Tibial artery (tissue), 4 donors: ENCODE results near the gene MAFF.

Experiments used
- DNase-seq, 2 donors: peaks; one replicate each; pipeline ENCODE4 v3.0.0-alpha.2; 2019
- H3K27ac ChIP-seq, 2 donors: fragments of 200-600 bp; sonication (generic) in 1 of 2; 1 replicate in 1 of 2; 2 replicates in 1 of 2; pipeline ENCODE4 v1.5.1; 2018 to 2019; ENCODE audit warnings: mild to moderate bottlenecking in 1 of 2
- H3K27me3 ChIP-seq, 2 donors: fragments of 200-600 bp; sonication (generic) in 1 of 2; one replicate each; pipeline versions ENCODE4 v1.5.1 to v1.6.0; 2016 to 2019
- H3K36me3 ChIP-seq, 3 donors: fragments of 200-600 bp; sonication (generic) in 2 of 3; one replicate each; pipeline ENCODE4 v1.5.1; 2016 to 2019; ENCODE audit warnings: mild to moderate bottlenecking in 2 of 3
- H3K4me1 ChIP-seq, 4 donors: fragments of 200-600 bp; sonication (generic) in 2 of 4; 1 replicate in 3 of 4; 2 replicates in 1 of 4; pipeline ENCODE4 v1.5.1; 2016 to 2019
- H3K4me3 ChIP-seq, 2 donors: fragments of 200-600 bp; sonication (generic) in 1 of 2; 1 replicate in 1 of 2; 2 replicates in 1 of 2; pipeline ENCODE4 v1.5.1; 2018 to 2019; ENCODE audit warnings: mild to moderate bottlenecking in 2 of 2
- H3K9me3 ChIP-seq, 3 donors: fragments of 200-600 bp; sonication (generic) in 1 of 3; one replicate each; pipeline ENCODE4 v1.5.1; 2016 to 2019
- intact Hi-C: fragments of 100-400 bp; cut with DNase I; formaldehyde crosslinking; loops from one replicate; pipeline ENCODE4 v1.15.0; 2023; ENCODE audit warnings: low total_unique reads
- TF ChIP-seq, protein P1 (sequence below), 2 experiments: fragments of 200-600 bp in 1 of 2; fragments of 450-650 bp in 1 of 2; IDR thresholded peaks; one replicate each; pipeline ENCODE4 v1.5.1; 2017 to 2019; ENCODE audit warnings: antibody characterized with exemption in 2 of 2, mild to moderate bottlenecking in 1 of 2, moderate library complexity in 1 of 2

Gene MAFF

DNA sequence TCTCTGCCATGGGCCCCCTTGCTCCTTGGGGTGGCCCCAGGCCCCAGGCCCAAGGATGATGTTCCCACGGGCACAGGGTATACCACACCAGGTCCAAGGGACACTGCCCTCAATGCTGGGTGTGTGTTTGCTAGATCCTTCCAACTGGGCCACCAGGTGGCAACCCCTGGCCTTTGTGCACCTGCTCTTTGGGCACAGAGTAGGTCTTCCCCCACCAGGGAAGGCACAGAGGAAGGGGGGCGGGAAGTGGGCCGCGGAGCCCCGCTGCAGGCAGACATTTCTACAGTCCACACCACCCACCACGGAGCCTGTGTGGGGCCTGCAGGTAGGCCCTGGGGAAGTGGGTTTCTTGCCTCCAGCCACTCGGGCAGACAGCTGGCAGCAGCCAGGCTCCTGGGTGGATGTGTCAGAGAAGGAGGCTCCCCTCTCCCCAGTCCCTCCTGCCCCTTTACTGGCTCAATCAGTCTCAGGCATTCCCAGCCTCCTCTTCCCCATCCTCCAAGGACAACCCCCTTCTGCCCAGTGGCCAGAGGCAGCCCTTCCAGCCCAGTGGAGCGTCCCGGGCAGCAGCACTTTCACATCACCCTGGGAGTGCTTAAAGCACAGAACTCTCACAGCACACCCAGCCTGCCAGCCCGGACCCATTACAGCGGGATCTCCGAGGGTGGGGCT, 21.6 kb downstream of the MAFF start:
- DNase-seq = no peak
- Histone ChIP-seq H3K4me1 (peaks cover 6 to 65% (median 29%) of the 10 kb centered on the region in 4 donors), H3K4me3 (no peak overlapping the region), H3K27me3 (no peaks in the 10 kb centered on the region), H3K36me3 (peaks cover 35 to 78% (median 64%) of the 10 kb centered on the region in 3 donors), H3K27ac (peak overlapping the region; percentile 6 to 22), H3K9me3 (no peaks in the 10 kb centered on the region)
- intact Hi-C loops = no loop called here
- TF ChIP-seq, protein P1, sequence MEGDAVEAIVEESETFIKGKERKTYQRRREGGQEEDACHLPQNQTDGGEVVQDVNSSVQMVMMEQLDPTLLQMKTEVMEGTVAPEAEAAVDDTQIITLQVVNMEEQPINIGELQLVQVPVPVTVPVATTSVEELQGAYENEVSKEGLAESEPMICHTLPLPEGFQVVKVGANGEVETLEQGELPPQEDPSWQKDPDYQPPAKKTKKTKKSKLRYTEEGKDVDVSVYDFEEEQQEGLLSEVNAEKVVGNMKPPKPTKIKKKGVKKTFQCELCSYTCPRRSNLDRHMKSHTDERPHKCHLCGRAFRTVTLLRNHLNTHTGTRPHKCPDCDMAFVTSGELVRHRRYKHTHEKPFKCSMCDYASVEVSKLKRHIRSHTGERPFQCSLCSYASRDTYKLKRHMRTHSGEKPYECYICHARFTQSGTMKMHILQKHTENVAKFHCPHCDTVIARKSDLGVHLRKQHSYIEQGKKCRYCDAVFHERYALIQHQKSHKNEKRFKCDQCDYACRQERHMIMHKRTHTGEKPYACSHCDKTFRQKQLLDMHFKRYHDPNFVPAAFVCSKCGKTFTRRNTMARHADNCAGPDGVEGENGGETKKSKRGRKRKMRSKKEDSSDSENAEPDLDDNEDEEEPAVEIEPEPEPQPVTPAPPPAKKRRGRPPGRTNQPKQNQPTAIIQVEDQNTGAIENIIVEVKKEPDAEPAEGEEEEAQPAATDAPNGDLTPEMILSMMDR (IDR thresholded peaks at IDR 0.05) = no peak

DNA sequence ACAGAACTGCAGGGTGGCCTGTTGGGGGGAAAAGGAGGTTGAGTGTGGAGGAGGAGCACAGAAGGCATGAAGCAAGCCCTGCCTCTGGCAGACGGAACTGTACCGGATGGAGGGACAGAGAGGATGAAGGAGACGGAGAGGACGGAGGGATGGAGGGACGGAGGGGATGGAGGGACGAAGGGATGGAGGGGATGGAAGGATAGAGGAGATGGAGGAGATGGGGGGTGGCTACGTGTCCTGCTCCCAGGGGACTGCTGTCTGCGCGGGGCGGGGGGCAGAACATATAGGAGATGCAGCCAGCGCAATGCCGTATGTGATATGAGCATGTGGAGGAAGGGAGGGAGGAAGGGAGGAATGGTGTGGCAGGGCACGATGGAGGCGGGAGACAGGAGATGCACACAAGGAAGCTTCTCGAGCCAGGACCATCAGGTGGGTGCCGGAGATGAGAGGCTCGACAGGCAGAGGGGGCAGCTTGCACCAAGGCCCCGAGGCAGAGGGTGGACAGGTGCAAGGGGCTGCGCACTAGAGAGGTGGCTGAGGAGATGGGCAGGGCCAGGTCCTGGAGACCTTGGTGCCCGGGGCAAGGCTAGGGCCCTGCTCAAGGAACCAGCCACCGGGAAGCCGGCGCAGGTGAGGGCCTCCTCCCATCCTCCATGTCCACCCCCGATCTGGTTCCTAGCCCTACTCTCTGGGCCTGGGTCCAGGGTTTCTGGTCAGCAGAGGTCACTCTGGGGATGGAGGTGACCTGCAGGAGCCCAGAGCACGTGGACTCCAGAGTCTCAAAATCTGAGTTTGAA, 25.3 kb downstream of the MAFF start:
- H3K4me1 ChIP-seq = peaks cover 0 to 57% (median 8%) of the 10 kb centered on the region in 4 donors
- intact Hi-C loops = no loop called here
- no peaks in the 10 kb centered on the region for H3K9me3 ChIP-seq
- no peak overlapping the region for H3K4me3 ChIP-seq
- DNase-seq = no peak
- TF ChIP-seq, protein P1 (IDR thresholded peaks at IDR 0.05) = no peak
- H3K27ac ChIP-seq = peak overlapping the region; percentile 8 to 67
- H3K27me3 ChIP-seq = no peaks in the 10 kb centered on the region
- peaks cover 48 to 83% (median 79%) of the 10 kb centered on the region in 3 donors for H3K36me3 ChIP-seq

- intact Hi-C loops = no loop called here
- Histone ChIP-seq H3K9me3 (no peaks in the 10 kb centered on the region), H3K36me3 (peaks cover 48 to 85% (median 83%) of the 10 kb centered on the region in 3 donors), H3K27me3 (no peaks in the 10 kb centered on the region), H3K4me3 (no peak overlapping the region), H3K4me1 (peaks cover 0 to 45% (median 7%) of the 10 kb centered on the region in 4 donors), H3K27ac (peak overlapping the region; percentile 22 to 67)
- TF ChIP-seq, protein P1 (IDR thresholded peaks at IDR 0.05) = no peak
- DNase-seq = no peak
These were observed 26.6 kb downstream of the MAFF start for GRCh38 chr22:38228326-38228872.

- Histone ChIP-seq H3K4me3 (no peak overlapping the region), H3K4me1 (peaks cover 0 to 39% (median 7%) of the 10 kb centered on the region in 4 donors), H3K36me3 (peaks cover 48 to 84% (median 80%) of the 10 kb centered on the region in 3 donors), H3K27ac (peak overlapping the region; percentile 22 to 67), H3K9me3 (no peaks in the 10 kb centered on the region), H3K27me3 (no peaks in the 10 kb centered on the region)
- TF ChIP-seq, protein P1 (IDR thresholded peaks at IDR 0.05) = no peak
- intact Hi-C loops = no loop called here
- peak in 1 of 2 donors; percentile 79 for DNase-seq
These were observed 27.3 kb downstream of the MAFF start for GRCh38 chr22:38228873-38229740.
